Measurements from ENCODE around the gene GRM8. TPM values are rescaled to one million over a fixed set of nuclear protein-coding genes. Genes with fewer than 3 reads are reported as not detected.

The GRM8 gene
- polyA plus RNA-seq, 1 donor (not counting 4 experiments of a cell fraction or from before 2014, with no cell fraction given): not detected

DNA sequence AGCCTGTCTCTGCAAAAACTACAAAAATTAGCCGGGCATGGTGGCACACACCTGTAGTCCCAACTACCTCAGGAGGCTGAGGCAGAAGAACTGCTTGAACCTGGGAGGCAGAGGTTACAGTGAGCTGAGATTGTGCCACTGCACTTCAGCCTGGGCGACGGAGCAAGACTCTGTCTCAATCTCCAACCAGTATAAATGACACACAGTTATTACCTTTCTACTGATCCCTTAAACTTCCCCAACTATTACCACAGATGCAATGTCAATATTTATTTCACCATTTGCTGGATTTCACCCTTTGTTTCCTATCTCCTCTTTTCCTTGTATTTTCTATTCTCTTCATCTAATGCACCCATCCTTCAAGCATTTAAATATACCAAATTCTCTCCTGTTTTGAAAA, 431.8 kb downstream of the GRM8 start:
- no peaks in the 10 kb centered on the region for H3K9me1 ChIP-seq (ENCODE audit: control insufficient read depth, extremely low read depth, insufficient read depth, low read length)
- no peaks in the 10 kb centered on the region for H3K79me2 ChIP-seq (ENCODE audit: control insufficient read depth, insufficient read depth, low read length)
- H4K20me1 ChIP-seq (ENCODE audit: control insufficient read depth, extremely low read depth, insufficient read depth, low read length): no peaks in the 10 kb centered on the region
- no peak overlapping the region for H3K9ac ChIP-seq (ENCODE audit: control insufficient read depth, extremely low read depth, insufficient read depth, low read length)
- TF ChIP-seq EZH2 (IDR thresholded peaks at IDR 0.05; ENCODE audit: low read length): no peak
- TF ChIP-seq, protein P1, sequence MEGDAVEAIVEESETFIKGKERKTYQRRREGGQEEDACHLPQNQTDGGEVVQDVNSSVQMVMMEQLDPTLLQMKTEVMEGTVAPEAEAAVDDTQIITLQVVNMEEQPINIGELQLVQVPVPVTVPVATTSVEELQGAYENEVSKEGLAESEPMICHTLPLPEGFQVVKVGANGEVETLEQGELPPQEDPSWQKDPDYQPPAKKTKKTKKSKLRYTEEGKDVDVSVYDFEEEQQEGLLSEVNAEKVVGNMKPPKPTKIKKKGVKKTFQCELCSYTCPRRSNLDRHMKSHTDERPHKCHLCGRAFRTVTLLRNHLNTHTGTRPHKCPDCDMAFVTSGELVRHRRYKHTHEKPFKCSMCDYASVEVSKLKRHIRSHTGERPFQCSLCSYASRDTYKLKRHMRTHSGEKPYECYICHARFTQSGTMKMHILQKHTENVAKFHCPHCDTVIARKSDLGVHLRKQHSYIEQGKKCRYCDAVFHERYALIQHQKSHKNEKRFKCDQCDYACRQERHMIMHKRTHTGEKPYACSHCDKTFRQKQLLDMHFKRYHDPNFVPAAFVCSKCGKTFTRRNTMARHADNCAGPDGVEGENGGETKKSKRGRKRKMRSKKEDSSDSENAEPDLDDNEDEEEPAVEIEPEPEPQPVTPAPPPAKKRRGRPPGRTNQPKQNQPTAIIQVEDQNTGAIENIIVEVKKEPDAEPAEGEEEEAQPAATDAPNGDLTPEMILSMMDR (optimal IDR thresholded peaks at IDR 0.05 in 1 of 3, IDR thresholded peaks at IDR 0.05 in 1 of 3, conservative IDR thresholded peaks at IDR 0.05 in 1 of 3; ENCODE audit: extremely low read depth in 1 of 3, insufficient read depth in 2 of 3, low read length in 3 of 3): no peak
- no peaks in the 10 kb centered on the region for H3K9me3 ChIP-seq (ENCODE audit: control insufficient read depth, low read depth, low read length)
- H3K36me3 ChIP-seq (ENCODE audit: control insufficient read depth in 2 of 2, extremely low read depth in 1 of 2, insufficient read depth in 2 of 2, low read length in 2 of 2): no peaks in the 10 kb centered on the region
- no peak overlapping the region for H3K4me2 ChIP-seq (ENCODE audit: control insufficient read depth, extremely low read depth, insufficient read depth, low read depth, low read length)
- H3K4me1 ChIP-seq (ENCODE audit: control insufficient read depth, extremely low read depth, insufficient read depth, low read length): no peaks in the 10 kb centered on the region
- no peak overlapping the region for H2AFZ ChIP-seq (ENCODE audit: control insufficient read depth, low read length)
- FAIRE-seq (no peak), DNase-seq (ENCODE audit: low read depth, low spot score) (no peak)
- dilution Hi-C loops (cut with MboI; ENCODE audit: extremely low pct_ligation_motif_present, low sequenced_read_pairs): no loop called here
- no peak overlapping the region for H3K4me3 ChIP-seq (ENCODE audit: control insufficient read depth in 2 of 3, extremely low read depth in 1 of 3, insufficient read depth in 2 of 3, low read depth in 1 of 3, low read length in 3 of 3)
- no peak overlapping the region for H3K27ac ChIP-seq (ENCODE audit: control insufficient read depth, insufficient read depth, low read length)
- no peaks in the 10 kb centered on the region for H3K27me3 ChIP-seq (ENCODE audit: control insufficient read depth, extremely low read depth, insufficient read depth, low read length)

DNA sequence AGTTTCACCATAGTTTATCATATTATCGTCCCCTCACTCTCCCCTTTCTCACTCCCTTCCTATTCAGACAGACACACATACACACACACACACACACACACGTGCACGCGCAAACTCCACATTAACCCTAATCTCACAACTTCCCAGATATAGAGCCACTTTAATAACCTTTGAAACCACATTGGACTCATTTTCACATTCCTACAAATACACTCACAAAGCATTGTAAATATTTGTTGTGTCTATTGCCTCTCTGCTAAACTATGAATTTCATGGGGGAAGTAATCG, 433.6 kb downstream of the GRM8 start:
- FAIRE-seq (no peak), DNase-seq (ENCODE audit: low read depth, low spot score) (no peak)
- Histone ChIP-seq H3K27me3 (ENCODE audit: control insufficient read depth, extremely low read depth, insufficient read depth, low read length) (no peaks in the 10 kb centered on the region), H3K4me1 (ENCODE audit: control insufficient read depth, extremely low read depth, insufficient read depth, low read length) (no peaks in the 10 kb centered on the region), H3K9me1 (ENCODE audit: control insufficient read depth, extremely low read depth, insufficient read depth, low read length) (no peaks in the 10 kb centered on the region), H3K4me3 (ENCODE audit: control insufficient read depth in 2 of 3, extremely low read depth in 1 of 3, insufficient read depth in 2 of 3, low read depth in 1 of 3, low read length in 3 of 3) (no peak overlapping the region), H3K9ac (ENCODE audit: control insufficient read depth, extremely low read depth, insufficient read depth, low read length) (no peak overlapping the region), H4K20me1 (ENCODE audit: control insufficient read depth, extremely low read depth, insufficient read depth, low read length) (no peaks in the 10 kb centered on the region), H3K9me3 (ENCODE audit: control insufficient read depth, low read depth, low read length) (no peaks in the 10 kb centered on the region), H2AFZ (ENCODE audit: control insufficient read depth, low read length) (no peak overlapping the region), H3K79me2 (ENCODE audit: control insufficient read depth, insufficient read depth, low read length) (no peaks in the 10 kb centered on the region), H3K36me3 (ENCODE audit: control insufficient read depth in 2 of 2, extremely low read depth in 1 of 2, insufficient read depth in 2 of 2, low read length in 2 of 2) (no peaks in the 10 kb centered on the region), H3K4me2 (ENCODE audit: control insufficient read depth, extremely low read depth, insufficient read depth, low read depth, low read length) (no peak overlapping the region), H3K27ac (ENCODE audit: control insufficient read depth, insufficient read depth, low read length) (no peak overlapping the region)
- dilution Hi-C loops (cut with MboI; ENCODE audit: extremely low pct_ligation_motif_present, low sequenced_read_pairs): no loop called here
- TF ChIP-seq, protein P1 (optimal IDR thresholded peaks at IDR 0.05 in 1 of 3, IDR thresholded peaks at IDR 0.05 in 1 of 3, conservative IDR thresholded peaks at IDR 0.05 in 1 of 3; ENCODE audit: extremely low read depth in 1 of 3, insufficient read depth in 2 of 3, low read length in 3 of 3): no peak
- TF ChIP-seq EZH2 (IDR thresholded peaks at IDR 0.05; ENCODE audit: low read length): no peak
